Renal cortex interstitium (tissue), 11 donors: ENCODE data around the gene SLC25A45. TPM values are rescaled to one million over a fixed set of nuclear protein-coding genes. Genes with fewer than 3 reads are reported as not detected.

Experiments used
- DNase-seq, 11 donors: peaks; one replicate each; pipeline ENCODE4 v3.0.0-alpha.2; 2013; ENCODE audit warnings: low read depth in 9 of 11, low spot score in 4 of 11; ENCODE audit errors: extremely low read depth in 1 of 11
- polyA plus RNA-seq, 3 donors: library from polyadenylated mRNA; unstranded; fragments of 120-200 nt; gene quantifications; one replicate each; pipeline ENCODE4 v1.2.1, GENCODE V29; 2013; ENCODE audit not compliant: insufficient read length in 3 of 3

SLC25A45 gene
- polyA plus RNA-seq, 3 donors: 5.5 to 9.2 (median 6.3) TPM

GRCh38 chr11:65378208-65378927 is 4.1 kb downstream of the SLC25A45 start:
- no peak for DNase-seq

GRCh38 chr11:65377777-65378176 is 4.7 kb downstream of the SLC25A45 start:
- no peak for DNase-seq

DNA sequence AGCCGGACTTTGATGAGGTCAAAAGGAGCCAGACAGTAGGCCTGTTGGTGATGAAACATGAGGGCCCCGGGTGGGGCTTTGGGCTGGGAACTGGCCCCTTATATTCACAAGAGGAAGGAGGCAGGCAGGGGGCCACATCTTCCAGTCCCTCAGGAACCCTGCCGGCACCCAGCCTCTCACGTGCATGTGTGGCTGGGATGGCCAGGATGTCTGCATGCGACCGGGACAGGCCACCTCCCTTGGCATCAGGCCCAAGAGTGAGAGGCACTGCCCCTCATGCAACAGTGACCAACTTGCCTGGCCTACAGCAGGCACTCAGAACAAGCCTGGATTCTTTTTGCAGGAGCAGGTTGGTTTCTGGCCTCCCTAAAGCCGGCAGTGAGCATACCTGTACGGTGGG is 5.4 kb downstream of the SLC25A45 start:
- no peak for DNase-seq

GRCh38 chr11:65376138-65376713 is 6.2 kb downstream of the SLC25A45 start:
- no peak for DNase-seq

DNA sequence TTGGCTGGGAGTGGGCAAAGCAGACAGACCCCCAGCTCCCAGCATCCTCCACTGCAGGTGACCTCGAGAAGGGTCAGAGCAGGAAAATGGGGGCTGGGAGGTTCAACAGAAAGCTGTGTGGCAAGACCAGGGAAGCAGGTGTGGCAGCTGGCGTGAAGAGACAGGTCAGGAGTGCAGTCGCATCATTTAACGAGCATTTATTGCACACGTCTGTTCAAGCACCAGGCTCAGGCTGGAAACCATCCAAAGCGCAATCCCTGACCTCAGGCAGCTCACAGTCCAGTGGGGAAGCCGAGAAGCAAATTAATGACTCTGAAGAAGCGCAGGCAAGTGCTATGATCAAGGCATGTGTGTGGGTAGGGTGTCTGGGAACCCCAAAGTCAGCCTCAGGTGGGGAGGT is 7.4 kb downstream of the SLC25A45 start:
- DNase-seq: no peak

DNA sequence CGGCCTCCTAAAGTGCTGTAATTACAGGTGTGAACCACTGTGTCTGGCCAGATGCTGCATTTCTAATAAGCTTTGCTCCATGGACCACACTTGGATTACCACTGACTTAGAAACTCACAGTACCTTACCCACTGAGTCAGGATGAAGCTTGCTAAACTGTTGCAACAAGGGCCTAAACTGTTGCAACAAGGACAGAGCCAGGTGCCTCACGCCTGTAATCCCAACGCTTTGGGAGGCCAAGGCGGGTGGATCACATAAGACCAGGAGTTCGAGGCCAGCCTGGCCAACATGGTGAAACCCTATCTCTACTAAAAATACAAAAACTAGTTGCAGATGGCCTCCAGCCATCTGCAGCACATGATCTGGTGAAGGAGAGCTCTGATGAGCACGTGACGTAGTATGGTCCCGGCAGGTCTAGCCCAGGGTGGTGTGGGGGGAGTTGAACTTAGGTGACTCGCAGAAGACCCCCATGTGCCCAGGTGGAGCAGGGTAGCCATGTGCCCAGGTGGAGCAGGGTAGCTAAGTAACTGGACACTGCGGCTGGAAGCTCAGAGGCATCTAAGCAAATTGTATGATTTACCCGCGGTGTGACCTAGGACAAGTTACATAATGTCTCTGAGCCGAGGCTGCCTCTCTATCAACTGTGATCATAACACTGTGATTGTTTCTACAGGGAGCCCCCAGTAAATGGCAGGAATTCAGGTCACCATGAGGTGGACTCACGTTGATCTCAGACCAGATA is 8.4 kb downstream of the SLC25A45 start:
- DNase-seq: no peak

GRCh38 chr11:65370659-65371049 is 11.8 kb downstream of the SLC25A45 start:
- DNase-seq: no peak

GRCh38 chr11:65366340-65366773 is 16.1 kb downstream of the SLC25A45 start:
- peak in 5 of 11 donors; percentile 58 to 77 (median 71) for DNase-seq

DNA sequence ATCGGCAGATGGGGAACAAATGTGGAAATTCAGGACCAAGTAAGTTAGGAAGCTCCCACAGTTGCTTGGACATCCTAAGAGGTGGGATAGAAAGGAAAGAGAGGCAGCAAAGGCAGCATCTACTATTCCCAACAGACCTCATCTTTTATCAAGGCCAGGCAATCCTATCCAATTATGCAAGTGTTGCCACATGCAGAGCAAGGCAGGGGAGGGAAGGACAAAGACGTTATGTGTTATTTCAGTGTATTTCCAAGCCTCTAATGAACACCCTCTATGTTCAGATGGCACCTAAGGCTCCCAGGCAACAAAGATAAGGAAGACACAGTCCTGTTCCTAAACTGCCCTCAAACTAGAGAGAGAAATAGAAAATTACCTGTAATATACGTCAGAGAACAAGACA is 18.7 kb downstream of the SLC25A45 start:
- DNase-seq: no peak

GRCh38 chr11:65362966-65363365 is 19.5 kb downstream of the SLC25A45 start:
- DNase-seq: no peak

GRCh38 chr11:65362320-65362931 is 20.0 kb downstream of the SLC25A45 start:
- no peak for DNase-seq

- DNase-seq: no peak
Observed at GRCh38 chr11:65357856-65358356, 24.5 kb downstream of the SLC25A45 start.

DNA sequence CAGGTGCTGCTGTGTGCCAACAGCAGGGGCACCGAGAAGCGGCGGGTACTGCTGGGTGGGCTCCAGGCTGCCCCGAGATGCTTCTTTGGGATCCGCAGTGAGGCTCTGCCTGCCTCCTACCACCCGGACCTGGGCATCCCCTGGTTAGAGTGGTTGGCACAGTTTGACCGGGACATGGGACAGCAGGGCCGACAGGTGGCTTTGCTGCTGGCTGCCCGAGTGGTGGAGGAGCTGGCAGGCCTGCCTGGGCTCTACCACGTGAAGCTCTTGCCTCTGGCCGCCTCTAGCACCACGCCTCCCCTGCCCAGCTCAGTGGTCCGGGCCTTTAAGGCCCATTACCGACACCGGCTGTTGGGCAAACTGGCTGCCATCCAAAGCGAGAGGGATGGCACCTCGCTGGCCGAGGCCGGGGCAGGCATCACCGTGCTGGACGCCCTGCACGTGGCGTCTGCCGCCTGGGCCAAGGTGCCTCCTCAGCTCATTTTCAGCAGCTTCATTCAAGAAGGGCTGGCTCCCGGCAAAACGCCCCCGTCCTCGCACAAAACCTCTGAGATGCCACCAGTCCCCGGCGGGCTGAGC is 26.0 kb downstream of the SLC25A45 start:
- no peak for DNase-seq

DNA sequence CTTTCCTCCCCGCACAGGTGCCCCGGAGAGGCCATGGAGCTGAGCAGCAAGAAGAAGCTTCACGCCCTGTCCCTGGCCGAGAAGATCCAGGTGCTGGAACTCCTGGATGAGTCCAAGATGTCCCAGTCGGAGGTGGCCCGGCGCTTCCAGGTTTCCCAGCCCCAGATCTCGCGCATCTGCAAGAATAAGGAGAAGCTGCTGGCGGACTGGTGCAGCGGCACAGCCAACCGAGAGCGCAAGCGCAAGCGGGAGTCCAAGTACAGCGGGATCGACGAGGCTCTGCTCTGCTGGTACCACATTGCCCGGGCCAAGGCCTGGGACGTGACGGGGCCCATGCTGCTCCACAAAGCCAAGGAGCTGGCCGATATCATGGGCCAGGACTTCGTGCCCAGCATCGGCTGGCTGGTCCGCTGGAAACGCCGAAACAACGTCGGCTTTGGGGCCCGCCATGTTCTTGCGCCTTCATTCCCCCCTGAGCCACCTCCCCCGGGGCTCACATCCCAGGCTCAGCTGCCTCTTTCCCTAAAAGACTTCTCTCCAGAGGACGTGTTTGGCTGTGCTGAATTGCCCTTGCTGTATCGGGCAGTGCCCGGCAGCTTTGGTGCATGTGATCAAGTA is 26.6 kb downstream of the SLC25A45 start:
- no peak for DNase-seq

- no peak for DNase-seq
Observed at GRCh38 chr11:65355013-65355775, 27.3 kb downstream of the SLC25A45 start.

DNA sequence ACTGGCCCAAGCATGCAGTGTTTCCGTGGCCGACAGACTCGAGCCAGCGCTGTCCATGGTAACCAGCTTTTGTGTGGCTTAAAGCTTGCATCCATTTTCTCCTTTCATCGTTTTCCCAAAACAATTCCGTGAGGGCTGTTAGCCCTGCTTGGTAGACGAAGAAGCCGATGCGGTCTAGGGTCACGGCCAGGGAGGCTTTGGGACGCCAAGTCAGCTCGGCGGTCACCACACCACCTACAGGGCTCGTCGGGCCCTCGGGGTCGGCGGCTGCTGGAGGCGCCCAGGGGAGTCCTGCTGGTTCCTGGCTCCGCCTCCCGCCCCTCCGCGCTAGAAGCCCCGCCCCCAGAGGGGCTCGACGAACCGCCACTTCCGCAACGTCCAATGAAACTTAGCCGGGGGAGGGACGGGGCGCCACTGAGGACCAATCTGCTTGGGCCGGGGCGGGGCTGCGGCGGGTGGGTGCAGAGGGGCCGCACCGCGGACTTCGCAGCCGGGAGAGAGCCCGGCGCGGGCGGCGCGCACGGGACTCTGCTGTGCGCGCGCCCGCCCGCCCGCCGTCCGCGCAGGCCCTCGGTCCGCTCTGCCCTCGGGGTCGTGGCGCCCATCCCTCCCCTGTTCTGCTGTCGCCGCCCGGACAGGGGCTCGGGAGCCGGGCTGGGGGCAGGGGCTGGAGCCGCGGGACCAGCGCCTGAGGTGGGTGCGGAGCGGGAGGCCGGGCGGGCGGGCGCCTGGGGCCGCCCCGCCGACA is 28.0 kb downstream of the SLC25A45 start, which contains the start of gene TIGD3:
Gene TIGD3 (plus strand): TSS at position 487 of the 748 bp plus-strand sequence. CDS start 1,058 bp downstream, outside the sequence.
- DNase-seq: peak; percentile 88 to 96 (median 95)

GRCh38 chr11:65353900-65354264 is 28.6 kb downstream of the SLC25A45 start:
- no peak for DNase-seq
